BE2C (cell line): ENCODE results near the gene DBNDD2.

Experiments
- DNase-seq: peaks from one replicate; pipeline ENCODE4 v3.0.0-alpha.2; 2020
- H3K27me3 ChIP-seq: fragments of 250-450 bp; sonication (Bioruptor Pico); 2 replicates; pipeline ENCODE4 v1.5.1; 2020; ENCODE audit warnings: mild to moderate bottlenecking
- H3K36me3 ChIP-seq: fragments of 250-450 bp; sonication (Bioruptor Pico); 2 replicates; pipeline ENCODE4 v1.5.1; 2020; ENCODE audit warnings: mild to moderate bottlenecking
- H3K4me1 ChIP-seq: fragments of 250-450 bp; sonication (Bioruptor Pico); 2 replicates; pipeline ENCODE4 v1.5.1; 2020
- H3K4me3 ChIP-seq: 2 replicates; pipeline ENCODE4 v1.5.1; 2011; ENCODE audit warnings: low read depth, low read length
- H3K9me3 ChIP-seq: fragments of 250-450 bp; sonication (Bioruptor Pico); 2 replicates; pipeline ENCODE4 v1.5.1; 2020
- CTCF ChIP-seq: IDR thresholded peaks from 2 replicates; pipeline ENCODE4 v1.5.1; 2012; ENCODE audit warnings: mild to moderate bottlenecking, low read depth, low read length

The DBNDD2 gene

GRCh38 chr20:45415822-45416637 is 7.9 kb downstream of the DBNDD2 start, which contains the start of gene PIGT:
Gene PIGT, plus strand, starts transcription at chr20:45416141. Its CDS starts 16 bp downstream, at chr20:45416157.
- Histone ChIP-seq H3K4me1 (no peaks in the 10 kb centered on the region), H3K4me3 (peak within 1 kb of the TSS; percentile 97), H3K36me3 (peaks cover 13% of the 10 kb centered on the region), H3K27me3 (no peaks in the 10 kb centered on the region), H3K9me3 (no peaks in the 10 kb centered on the region)
- DNase-seq = peak; percentile 88
- peak; percentile 3; the same call in 1 of the 2 replicates for TF ChIP-seq CTCF

DNA sequence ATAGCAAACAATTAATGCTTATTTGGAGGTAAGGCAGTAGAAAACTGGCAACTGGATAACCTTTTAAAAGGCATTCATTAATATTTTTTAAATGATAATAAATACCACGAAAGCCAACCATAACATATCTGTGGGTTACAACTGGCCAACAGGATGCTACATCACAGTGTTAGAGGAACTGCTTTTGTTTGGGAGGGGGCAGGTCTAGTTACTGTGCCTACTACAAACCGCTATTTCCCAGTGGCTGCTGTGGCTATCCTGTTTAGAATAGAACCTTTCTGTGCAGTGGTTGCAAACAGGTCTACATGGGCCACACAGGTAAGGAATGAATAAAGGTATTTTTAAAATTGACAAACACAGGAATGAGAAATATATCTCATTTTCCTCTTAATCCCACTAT is 8.8 kb downstream of the DBNDD2 start:
- DNase-seq = no peak
- no peaks in the 10 kb centered on the region for H3K27me3 ChIP-seq
- H3K9me3 ChIP-seq = no peaks in the 10 kb centered on the region
- H3K36me3 ChIP-seq = peaks cover 19% of the 10 kb centered on the region
- no peak for TF ChIP-seq CTCF
- no peaks in the 10 kb centered on the region for H3K4me1 ChIP-seq
- peak overlapping the region; percentile 97 for H3K4me3 ChIP-seq

DNA sequence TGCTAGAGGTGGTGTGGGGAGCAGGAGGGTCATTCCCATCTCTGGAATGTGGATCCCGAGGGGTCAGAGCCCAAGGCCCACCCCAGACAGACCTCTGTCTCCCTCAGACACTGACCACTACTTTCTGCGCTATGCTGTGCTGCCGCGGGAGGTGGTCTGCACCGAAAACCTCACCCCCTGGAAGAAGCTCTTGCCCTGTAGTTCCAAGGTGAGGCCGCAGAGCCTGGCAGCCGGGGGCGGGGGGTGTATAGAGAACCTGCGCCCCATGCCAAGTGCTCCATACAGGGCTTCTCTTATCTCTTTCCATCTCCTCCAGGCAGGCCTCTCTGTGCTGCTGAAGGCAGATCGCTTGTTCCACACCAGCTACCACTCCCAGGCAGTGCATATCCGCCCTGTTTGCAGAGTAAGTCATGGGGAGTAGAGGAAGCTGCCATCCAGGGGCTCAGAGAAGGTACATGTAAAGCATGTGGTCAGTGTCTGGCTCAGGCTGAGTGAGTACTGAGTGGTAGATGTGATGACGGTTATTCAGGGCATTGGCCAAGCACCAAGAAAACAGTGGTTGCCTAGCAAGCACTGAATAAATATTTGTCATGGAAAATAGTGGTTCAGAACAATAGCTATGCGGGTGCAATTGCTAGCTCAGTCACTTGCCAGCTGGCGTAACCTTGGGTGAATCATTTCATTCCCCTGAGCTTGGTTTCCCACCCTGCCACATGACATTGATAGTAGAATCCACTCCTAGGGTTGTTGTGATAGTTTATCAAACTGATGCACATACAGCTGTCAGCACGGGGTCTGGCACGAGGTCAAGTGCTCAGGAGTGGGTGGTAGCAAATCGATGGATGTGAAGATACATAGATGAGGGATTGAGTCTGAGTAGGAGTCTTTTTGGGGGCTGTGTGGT is 11.4 kb downstream of the DBNDD2 start:
- Histone ChIP-seq H3K4me1 (no peaks in the 10 kb centered on the region), H3K27me3 (no peaks in the 10 kb centered on the region), H3K36me3 (peaks cover 24% of the 10 kb centered on the region), H3K4me3 (no peak overlapping the region), H3K9me3 (no peaks in the 10 kb centered on the region)
- TF ChIP-seq CTCF = no peak
- DNase-seq = no peak

DNA sequence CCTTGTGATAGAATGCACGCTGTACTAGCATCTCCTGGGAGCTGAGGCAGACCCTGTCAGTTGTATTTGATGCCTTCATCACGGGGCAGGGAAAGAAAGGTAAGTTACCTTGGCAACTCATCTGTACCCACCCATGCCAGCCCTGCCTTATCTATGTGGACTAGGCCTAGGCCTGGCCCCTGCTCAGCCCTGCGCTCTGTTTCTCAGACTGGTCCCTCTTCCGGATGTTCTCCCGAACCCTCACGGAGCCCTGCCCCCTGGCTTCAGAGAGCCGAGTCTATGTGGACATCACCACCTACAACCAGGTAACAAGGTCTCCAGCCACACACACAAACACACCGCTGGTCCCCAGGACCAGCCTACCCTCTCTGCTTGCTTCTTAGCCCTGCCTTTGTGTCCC is 12.0 kb downstream of the DBNDD2 start:
- H3K36me3 ChIP-seq = peaks cover 28% of the 10 kb centered on the region
- no peaks in the 10 kb centered on the region for H3K9me3 ChIP-seq
- TF ChIP-seq CTCF = no peak
- no peaks in the 10 kb centered on the region for H3K4me1 ChIP-seq
- H3K4me3 ChIP-seq = no peak overlapping the region
- no peaks in the 10 kb centered on the region for H3K27me3 ChIP-seq
- DNase-seq = no peak

DNA sequence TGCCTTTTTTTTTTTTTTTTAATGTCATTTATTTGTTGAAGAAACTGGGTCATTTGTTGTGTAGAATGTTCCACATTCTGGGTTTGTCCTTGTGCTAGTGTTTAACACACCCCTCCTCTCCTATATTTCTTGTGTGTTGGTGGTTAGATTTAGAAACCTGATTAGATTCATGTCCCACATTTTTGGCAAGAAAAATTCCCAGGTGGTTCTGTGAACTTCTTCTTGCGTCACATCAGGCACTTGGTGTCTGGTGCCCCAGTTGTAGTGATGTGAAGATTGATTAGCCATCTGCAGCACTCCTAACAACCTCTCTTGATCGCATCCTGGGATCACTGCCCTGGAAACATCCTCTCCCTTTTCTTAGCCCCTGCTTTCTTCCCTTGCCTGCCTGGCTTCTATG is 15.6 kb downstream of the DBNDD2 start:
- peaks cover 28% of the 10 kb centered on the region for H3K36me3 ChIP-seq
- no peaks in the 10 kb centered on the region for H3K27me3 ChIP-seq
- TF ChIP-seq CTCF = no peak
- peaks cover 4% of the 10 kb centered on the region for H3K4me1 ChIP-seq
- no peak for DNase-seq
- H3K4me3 ChIP-seq = no peak overlapping the region
- H3K9me3 ChIP-seq = no peaks in the 10 kb centered on the region
